GM10847 (cell line): ENCODE results near the gene ZC3H14.

Experiments used
- POLR2A ChIP-seq: IDR thresholded peaks from 2 replicates; pipeline ENCODE4 v1.6.1; 2011; ENCODE audit not compliant: insufficient read length; ENCODE audit errors: extremely low read depth

Gene ZC3H14

DNA sequence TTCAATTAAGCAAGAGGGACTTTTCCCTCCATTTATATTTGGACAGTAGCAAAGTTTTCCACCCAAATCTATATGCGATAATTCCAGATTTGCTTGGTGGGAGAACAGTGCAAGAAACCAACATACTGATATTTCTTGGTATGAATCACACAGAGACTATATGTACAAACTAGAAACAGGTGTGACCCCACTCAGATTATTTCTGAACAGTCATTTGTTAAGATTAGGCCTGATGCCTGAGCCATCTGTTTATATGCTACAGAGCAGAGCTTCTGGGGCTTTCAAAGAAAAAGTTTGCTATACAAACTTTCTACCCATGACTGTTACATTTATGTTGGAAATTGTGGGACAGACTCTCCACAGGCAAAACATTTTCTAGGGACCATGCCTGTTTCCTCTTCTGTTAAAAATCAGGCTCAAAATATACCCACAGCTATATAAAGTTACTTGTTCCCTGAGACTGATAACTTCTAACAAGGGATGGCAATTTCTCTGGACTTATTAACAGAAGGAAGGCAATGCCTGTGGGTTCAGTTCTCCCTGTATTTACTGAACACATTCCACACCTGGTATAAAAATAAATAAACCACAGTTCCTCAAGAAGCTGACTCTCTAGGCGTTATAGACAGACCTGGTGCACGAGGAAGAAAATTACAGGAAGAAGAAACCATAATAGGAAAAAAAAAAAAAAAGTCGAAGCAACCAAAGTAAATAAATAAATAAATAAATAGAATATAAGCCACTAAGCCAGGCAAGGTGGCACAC is 16.0 kb upstream of the ZC3H14 start:
- no peak for TF ChIP-seq POLR2A

DNA sequence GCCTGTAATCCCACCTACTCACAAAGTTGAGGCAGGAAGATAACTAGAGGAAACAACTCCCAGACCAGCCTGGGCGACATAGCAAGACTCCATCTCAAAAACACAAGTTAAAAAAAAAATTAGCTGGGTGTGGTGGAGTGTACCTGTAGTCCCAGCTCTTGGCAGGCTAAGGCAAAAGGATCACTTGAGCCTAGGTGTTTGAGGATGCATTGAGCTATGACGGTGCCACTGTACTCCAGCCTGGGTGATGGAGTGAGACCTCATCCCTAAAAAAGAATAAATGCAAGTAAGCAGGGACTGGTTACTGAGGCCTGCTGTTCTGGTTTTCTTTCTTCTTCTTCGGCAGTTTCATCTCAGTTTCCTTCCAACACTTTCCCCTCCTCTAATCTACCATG is 15.5 kb upstream of the ZC3H14 start:
- TF ChIP-seq POLR2A = no peak

DNA sequence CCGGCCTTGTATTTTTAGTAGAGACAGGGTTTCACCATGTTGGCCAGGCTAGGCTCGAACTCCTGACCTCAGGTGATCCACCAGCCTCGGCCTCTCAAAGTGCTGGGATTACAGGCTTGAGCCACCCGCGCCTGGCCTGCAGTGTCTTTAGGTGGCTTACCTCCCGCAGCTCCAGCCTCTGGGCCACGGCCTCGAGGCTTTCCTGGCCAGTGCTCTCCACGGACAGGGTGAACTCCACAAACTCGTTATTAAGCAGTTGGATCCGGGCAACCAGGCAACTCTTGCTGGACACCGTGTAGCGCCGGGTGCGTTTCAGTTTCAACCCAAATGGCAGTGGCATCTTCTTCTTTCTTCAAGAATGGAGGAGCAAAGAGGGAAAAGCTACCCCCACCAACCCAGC is 12.8 kb upstream of the ZC3H14 start:
- no peak for TF ChIP-seq POLR2A

DNA sequence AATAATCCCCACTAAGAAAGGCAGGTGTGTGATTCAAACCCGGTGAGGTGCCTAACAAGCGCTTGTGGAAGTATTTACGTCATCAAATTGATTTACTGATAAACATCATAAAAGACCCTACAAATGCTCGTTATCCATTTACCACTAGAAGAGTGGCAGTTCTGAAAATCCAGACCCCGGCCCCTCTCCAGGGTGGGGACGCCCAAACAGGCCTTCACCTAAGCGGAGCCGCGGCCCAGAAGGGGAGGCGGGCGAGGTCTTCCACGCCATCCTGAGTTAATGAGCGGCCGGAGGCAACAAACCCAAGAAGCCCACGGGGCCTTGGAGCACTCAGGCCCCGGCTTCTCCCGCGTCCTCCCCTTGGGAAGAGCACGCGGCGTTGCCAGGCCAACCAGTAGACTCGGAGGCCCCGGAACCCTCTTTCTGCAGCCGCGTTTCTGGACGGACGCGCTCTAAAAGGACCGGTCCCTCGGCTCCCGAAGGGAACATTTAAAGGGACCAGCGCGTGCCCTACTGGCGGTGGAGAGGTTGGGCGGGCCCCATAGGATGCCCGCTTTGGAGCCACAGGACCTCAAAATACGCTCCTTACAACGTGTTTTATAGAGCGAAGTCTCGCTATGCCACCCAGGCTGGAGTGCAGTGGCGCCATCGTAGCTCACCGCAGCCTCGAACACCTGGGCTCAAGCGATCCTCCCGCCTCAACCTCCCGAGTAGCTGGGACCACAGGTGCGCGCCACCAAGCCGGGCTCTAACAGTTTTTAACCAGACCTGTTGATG is 11.6 kb upstream of the ZC3H14 start:
- TF ChIP-seq POLR2A = no peak

DNA sequence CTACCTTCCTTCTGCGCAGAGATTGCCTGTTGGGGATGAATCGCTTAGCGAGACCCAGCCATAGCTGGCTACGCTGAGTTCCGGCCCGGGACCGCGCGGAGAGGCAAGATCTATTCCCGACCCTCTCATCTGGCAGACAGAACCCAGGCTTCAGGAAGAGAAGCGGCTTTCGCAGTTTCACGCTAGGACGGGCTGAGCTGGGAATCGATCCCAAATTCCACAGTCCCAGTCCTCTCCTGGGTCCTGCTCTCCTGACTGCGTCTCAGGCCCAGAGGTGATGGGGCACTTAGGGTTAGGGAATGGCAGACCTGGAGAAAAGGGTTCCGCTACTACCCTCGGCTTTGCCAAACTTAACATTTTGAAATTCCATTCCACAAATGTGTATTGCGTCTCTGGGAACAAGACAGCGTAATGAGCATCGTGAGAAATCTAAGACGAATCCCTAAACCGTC is 10.8 kb upstream of the ZC3H14 start:
- no peak for TF ChIP-seq POLR2A

DNA sequence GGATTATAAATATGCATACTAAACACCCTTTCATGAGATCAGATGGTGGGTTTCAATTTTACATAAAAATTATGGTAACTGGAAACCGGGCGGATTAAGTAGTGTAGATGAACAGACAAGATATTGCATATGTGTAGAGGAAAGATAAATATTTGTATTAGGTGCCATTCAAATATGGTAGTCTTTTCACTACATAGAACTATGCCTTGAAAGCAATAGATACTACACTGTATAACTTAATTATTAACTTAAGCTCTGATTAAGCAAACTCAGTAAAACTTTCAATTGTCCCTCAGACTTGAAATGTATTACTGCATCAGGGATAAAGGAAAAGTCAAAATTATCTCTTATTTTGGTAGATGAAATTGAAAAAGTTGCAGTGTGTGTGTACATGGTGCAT is 10.0 kb upstream of the ZC3H14 start:
- no peak for TF ChIP-seq POLR2A

DNA sequence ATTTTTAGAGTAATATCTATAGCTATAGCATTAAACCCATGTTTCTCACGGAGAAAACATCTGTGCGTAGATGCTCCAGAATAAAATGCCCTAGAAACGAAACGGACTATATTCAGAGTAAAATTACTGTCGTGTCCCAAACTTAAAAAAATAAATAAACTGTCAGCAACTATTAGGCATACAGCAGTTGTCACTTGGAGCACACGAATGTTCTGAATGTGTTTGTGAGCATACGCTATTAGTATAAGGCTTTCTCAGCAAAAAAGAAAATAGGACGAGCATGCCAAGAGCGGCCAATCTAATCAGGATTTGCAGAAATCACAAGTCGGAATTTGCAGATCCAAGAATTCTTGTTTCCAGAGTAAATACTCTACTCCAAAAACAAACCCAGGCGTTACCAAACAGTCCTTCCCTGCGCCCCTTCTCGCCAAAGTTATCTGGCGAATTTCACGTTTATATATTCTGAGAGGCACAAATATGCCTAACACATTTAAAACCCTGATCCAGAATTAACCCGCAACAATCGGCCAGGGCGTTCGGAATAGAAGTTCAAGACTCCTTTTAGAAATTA is 8.9 kb upstream of the ZC3H14 start:
- TF ChIP-seq POLR2A = no peak

DNA sequence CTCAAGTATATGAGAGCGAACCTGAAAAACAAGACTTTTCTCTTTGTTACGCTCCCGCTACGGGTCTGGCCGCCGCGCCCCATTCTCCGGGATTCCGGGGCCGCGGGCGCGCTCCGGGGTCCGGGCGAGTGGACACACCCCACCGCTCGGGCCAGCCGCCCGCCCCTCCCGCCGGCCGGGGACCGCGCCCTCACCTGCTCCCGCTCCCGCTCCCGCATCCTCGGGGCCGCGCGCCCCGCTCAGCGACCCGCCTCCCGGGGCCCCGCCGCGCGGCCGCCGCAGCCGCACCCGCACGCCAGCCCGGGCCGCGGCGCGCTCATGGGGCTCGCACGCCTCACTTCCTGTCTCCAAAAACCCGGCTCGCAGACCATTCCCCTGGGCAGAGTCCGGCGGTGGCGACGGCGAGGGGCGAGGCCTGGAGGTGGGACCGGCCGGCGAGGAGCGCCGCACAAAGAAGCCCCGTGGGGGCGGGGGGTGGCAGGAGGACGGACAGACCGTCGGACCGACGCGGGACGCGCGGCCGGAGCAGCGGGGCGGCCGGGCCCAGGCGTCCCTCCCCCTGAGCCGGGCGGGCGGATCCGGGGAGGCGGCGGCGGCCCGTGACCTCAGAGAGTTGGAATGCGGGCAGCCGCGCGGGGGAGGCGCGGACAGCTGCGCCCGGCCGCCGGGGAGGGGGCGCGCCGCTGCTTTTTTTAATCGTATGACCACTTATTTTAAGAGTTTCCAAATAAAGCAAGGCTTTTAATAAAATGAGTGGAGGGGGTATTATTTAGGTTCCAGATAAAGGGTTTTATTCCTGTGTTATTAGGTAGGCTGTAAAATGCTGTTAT is 8.2 kb upstream of the ZC3H14 start, which contains the start of gene PTPN21:
TSS of gene PTPN21 (minus strand) at position 551 of the 830 bp plus-strand sequence. CDS start 4,590 bp downstream, outside the sequence.
- no peak for TF ChIP-seq POLR2A

DNA sequence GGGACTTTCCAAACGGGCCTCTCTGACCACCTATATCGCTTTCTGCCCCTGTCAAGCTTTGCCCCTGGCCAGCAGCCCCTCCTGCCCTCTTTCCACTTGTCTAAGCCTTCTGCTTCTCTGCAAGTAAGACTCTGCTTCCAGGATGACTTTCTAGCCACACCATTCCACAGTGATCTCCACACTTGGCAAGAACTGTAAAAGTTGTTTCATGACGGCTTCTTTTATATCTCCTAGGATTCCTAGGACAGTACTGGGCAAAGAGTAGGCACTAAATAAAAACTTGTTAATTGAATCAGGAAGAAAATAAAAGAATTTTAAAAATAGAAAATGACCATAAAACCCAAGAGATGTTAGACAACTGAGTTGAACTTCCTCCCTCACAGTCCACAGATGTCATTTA is 6.3 kb upstream of the ZC3H14 start:
- no peak for TF ChIP-seq POLR2A

DNA sequence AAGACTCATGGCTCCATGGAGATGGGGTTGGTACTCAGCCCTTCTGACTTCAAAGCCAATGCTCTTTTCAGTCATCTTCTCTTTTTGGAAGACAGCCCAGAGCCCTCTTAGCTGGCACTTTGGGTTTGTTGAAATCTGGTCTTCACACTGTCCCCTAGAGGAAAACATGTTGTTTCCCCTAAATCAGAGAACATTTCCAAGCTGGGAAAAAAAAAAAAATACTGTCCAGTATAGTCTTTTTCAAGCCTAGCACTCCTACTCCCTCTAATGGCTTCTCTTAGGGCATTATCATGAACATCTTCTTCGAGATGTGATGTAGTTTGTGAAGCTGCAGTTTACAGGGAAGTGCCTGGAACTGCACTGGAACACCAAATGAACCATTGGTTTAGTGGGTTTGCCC is 3.0 kb upstream of the ZC3H14 start:
- TF ChIP-seq POLR2A = no peak

DNA sequence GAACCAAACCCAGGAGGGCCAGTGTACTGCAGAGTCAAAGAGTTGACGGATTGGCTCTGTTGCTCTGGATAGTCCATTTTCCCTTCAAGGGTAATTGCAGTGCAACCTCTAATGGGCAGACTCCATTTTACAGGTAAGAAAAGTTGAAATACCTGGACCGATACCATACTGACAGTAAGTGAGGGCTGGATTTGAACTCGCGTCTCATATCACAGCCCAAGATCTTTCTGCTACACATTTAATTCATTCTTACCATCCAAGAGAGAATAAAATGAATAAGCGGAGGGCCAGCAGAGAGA is 356 bp upstream of the ZC3H14 start:
- no peak for TF ChIP-seq POLR2A

DNA sequence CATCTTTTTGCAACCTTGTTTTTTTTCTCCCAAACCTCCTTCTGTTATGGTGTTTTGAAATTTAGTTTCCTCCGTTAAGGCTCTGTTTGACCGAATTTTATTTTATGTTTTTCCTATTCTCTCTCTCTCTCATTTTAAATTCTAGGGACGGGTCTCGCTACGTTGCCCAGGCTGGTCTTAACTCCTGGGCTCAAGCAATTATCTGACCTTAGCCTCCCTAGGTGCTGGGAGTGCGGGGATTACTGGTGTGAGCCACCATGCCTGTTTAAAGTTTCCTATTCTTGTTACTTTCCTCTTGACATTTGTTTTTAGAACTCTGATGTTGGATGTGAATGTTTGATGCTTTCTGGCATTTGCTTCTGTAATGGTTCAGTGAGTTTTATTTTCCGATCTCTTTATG is 1.0 kb downstream of the ZC3H14 start:
- no peak for TF ChIP-seq POLR2A

DNA sequence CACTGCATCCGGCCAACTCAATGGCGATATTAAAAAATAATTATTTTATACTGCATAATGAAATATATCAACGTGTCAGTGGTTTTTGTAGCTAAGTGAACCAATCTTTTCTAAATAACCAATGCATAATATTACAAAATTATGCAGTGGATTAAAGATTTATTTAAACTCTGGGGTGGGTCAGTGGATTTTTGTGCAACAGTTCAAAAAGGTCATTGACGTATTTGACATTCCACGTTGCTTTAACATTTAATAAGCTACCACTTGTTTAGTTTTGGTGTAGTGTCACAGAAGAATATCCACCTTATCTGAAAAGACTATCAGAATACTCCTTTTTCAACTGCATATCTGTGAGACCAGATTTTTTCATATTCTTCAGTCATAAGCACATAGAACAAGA is 2.6 kb downstream of the ZC3H14 start:
- no peak for TF ChIP-seq POLR2A

DNA sequence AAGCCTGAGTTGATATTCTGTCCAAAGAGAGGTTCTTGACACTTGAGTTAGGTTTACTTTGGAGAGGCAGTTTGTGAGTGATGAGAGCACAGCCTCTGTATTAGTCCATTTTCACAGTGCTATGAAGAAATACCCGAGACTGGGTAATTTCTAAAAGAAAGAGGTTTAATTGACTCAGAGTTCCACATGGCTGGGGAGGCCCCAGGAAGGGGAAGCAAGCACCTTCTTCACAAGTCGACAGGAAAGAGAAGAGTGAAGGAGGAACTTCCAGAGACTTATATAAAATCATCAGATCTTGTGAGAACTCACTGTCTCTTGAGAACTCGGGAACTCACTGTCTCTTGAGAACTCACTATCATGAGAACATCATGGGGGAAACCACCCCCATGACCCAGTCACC is 5.4 kb downstream of the ZC3H14 start:
- TF ChIP-seq POLR2A = no peak

DNA sequence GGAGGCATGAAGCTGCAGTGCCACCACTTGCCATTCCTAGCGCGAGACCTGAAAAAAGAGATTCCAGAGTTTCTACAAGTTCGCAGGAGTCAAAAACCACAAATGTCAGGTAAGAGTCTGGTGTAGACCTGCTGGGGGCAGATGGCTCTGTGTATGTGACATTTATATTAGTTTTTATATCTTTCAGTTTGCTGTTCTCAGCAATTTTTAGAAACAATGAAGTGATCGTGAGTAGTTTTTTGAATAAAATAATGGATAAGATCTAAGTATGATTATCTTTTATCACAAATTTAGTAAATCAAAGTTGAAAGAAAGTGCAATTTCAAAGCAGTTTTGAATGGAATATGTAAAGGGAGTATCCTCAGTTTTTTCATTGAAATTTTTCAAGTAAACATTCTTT is 9.3 kb downstream of the ZC3H14 start:
- TF ChIP-seq POLR2A = no peak

DNA sequence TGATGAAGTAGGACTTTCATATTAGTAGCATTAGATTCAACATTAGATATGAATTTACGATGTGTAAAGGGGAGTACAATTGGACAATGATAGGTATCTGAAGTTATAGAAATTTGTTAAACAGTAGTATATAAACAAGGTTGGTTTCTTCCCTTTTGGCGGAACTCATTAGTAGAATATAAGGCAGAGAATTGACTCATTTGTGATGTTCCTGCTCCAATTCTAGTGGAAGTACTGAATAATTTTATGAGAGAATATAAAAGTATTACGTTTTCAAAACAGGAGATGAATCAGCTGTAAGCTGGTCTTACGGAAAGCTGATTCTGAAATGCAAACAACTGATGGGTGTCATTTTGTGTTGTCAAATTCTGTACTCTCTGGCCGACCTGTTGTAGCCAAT is 13.4 kb downstream of the ZC3H14 start:
- TF ChIP-seq POLR2A = no peak

DNA sequence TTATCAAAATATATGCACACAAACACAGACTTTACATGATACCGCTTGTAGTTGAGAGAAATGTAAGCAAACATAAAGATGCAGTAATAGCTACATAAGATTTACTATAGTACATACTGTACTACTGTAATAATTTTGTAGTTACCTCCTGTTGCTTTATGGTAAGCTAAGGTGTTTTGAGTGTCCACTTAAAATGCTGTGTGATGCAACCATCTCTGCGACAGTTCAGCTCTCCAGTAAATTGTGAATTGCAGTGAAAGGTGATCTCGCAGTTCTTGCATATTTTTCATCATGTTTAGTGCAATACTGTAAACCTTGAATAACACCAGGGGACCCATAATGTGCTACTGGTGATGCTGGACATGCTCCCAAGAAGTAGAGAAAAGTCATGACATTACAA is 21.6 kb downstream of the ZC3H14 start:
- no peak for TF ChIP-seq POLR2A
